Right lobe of liver (tissue), 4 donors: Measurements from ENCODE around the gene TENM4.

ENCODE experiments used
- CTCF ChIP-seq, 4 donors: fragments of 200-600 bp in 3 of 4; fragments of 450-650 bp in 1 of 4; IDR thresholded peaks; one replicate each; pipeline versions ENCODE4 v1.5.1 to v1.8.0; 2016 to 2022; ENCODE audit warnings: antibody characterized with exemption in 4 of 4, mild to moderate bottlenecking in 2 of 4
- POLR2A ChIP-seq: fragments of 450-650 bp; IDR thresholded peaks from one replicate; pipeline ENCODE4 v1.6.1; 2017; ENCODE audit warnings: antibody characterized with exemption, mild to moderate bottlenecking
- donor health status: DM: no; HTN: no; CAD: no.
- donor health status: DM: no; HTN: no; CAD: no.
- donor health status: DM: no; HTN: yes; CAD: no.

- no peak for TF ChIP-seq POLR2A
- no peak for TF ChIP-seq CTCF (IDR thresholded peaks at IDR 0.05)
These were observed 396.6 kb downstream of the TENM4 start for GRCh38 chr11:79044201-79044600.
